ENCODE measurements around the gene OMD.
"Not testable (repeated sequence)": the region's sequence is repeated elsewhere in the genome, so short reads cannot be mapped to it uniquely, and the experiment has no call there.

Gene OMD

GRCh38 chr9:92411157-92411556, 13.1 kb downstream of the OMD start:
- DNase-seq (ENCODE audit: low read depth): not testable (repeated sequence)

- no peak for DNase-seq (ENCODE audit: low read depth)
These were observed 15.4 kb downstream of the OMD start for GRCh38 chr9:92408747-92409478.

GRCh38 chr9:92407818-92408217, 16.5 kb downstream of the OMD start:
- no peak for DNase-seq (ENCODE audit: low read depth)

GRCh38 chr9:92406477-92406876, 17.8 kb downstream of the OMD start:
- DNase-seq (ENCODE audit: low read depth): peak; percentile 3

- no peak for DNase-seq (ENCODE audit: low read depth)
These were observed 18.5 kb downstream of the OMD start for GRCh38 chr9:92405818-92406217.

GRCh38 chr9:92404042-92404836, 20.0 kb downstream of the OMD start, which contains the start of gene OGN:
TSS of gene OGN (minus strand) at chr9:92404578. CDS start at chr9:92403407, 1,171 bp downstream.
- no peak for DNase-seq (ENCODE audit: low read depth)

- DNase-seq (ENCODE audit: low read depth): no peak
These were observed 21.2 kb downstream of the OMD start for GRCh38 chr9:92402826-92403745.

- DNase-seq (ENCODE audit: low read depth): no peak
These were observed 21.9 kb downstream of the OMD start for GRCh38 chr9:92402360-92402759.

- no peak for DNase-seq (ENCODE audit: low read depth)
These were observed 26.4 kb downstream of the OMD start for GRCh38 chr9:92397853-92398252.

- no peak for DNase-seq (ENCODE audit: low read depth)
These were observed 28.7 kb downstream of the OMD start for GRCh38 chr9:92395617-92396016.

- no peak for DNase-seq (ENCODE audit: low read depth)
These were observed 30.6 kb downstream of the OMD start for GRCh38 chr9:92393686-92394085.

- DNase-seq (ENCODE audit: low read depth): no peak
These were observed 31.6 kb downstream of the OMD start for GRCh38 chr9:92392690-92393089.

GRCh38 chr9:92385953-92386352, 38.3 kb downstream of the OMD start:
- DNase-seq (ENCODE audit: low read depth): no peak

- DNase-seq (ENCODE audit: low read depth): no peak
These were observed 38.8 kb downstream of the OMD start for GRCh38 chr9:92385477-92385876.

GRCh38 chr9:92385001-92385400, 39.3 kb downstream of the OMD start:
- DNase-seq (ENCODE audit: low read depth): no peak

GRCh38 chr9:92384375-92384774, 39.9 kb downstream of the OMD start:
- DNase-seq (ENCODE audit: low read depth): no peak

- no peak for DNase-seq (ENCODE audit: low read depth)
These were observed 42.5 kb downstream of the OMD start for GRCh38 chr9:92381775-92382174.

- DNase-seq (ENCODE audit: low read depth): no peak
These were observed 43.7 kb downstream of the OMD start for GRCh38 chr9:92380603-92381002.

- DNase-seq (ENCODE audit: low read depth): no peak
These were observed 45.3 kb downstream of the OMD start for GRCh38 chr9:92378865-92379560.

GRCh38 chr9:92377876-92378275, 46.4 kb downstream of the OMD start:
- no peak for DNase-seq (ENCODE audit: low read depth)

GRCh38 chr9:92373167-92373566, 51.1 kb downstream of the OMD start:
- no peak for DNase-seq (ENCODE audit: low read depth)

- no peak for DNase-seq (ENCODE audit: low read depth)
These were observed 55.2 kb downstream of the OMD start for GRCh38 chr9:92369075-92369474.
